SH-SY5Y (cell line): ENCODE results near the gene YWHAE.

Experiments used
- GATA2 ChIP-seq: IDR thresholded peaks from 2 replicates; pipeline ENCODE4 v1.6.1; 2011; ENCODE audit warnings: mild to moderate bottlenecking, low read depth, low read length
- GATA3 ChIP-seq: IDR thresholded peaks from 2 replicates; pipeline ENCODE4 v1.6.1; 2011; ENCODE audit warnings: low read depth, mild to moderate bottlenecking, low read length, moderate library complexity

YWHAE gene

DNA sequence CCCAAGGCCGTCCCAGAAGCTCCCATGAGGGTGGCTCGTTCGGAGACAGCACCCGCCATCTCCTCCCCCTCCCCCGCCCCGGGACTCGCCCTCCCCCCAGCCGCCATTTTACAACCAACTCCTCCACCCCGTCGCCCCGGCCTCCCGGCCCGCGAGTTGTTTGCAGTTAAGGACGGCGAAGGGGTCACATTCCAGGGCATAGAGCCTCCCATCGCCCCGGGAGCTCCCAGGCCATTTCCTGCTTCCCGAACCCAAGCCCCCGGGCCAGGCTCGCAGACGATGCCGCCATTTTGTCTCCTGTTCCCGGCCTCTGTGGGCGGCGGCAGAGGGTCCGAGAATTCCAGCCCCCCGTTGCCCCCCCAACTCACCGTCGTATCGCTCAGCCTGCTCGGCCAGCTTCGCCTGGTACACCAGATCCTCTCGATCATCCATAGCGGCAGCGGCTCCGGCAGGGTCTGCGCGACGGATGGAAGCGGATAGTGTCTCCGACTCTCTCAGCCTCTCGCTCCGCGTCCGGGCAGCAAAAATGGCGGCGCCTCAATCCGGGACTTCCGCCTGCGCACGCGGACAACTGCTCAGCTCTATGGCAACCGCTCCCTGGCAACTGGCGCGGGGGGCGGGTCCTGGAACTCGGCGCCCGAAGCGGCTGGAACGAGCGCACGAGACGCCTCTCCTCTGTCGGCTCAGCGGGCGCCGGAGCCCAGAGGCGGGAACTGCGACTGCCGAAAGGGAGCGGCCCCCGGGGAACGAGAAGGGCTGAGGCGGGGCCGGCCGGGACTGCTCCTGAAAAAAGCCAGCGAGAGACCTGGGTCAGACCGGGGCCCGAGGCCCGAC is at the start of gene YWHAE:
YWHAE (minus strand) TSS at position 544 of the 834 bp plus-strand sequence; CDS start at position 432, 112 bp downstream.
- TF ChIP-seq GATA2 (no peak), GATA3 (no peak)

DNA sequence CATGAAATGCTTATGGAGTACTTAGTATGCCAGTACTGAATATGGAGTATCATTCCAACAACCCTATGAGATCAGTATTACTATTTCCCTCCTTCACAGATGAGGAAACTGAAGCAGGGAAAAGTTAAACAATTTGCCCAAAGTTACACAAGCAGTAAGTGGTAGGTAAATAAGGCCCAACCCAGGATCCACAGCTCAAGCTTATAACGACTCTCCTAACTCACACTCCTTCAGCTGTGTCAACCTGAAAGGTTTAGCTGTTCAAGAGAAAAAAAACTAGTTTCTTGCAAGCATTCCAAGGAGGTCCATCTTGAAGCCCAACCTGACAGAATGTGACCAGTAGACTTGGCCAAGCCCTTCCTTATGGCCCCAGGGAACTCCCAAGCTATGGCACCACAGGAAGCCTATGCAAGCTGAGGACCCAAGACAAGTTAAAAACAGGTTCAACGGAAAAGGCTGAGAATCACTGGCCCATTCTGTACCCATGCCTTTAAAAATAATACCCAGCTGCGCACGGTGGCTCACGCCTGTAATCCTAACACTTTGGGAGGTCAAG is 49.5 kb upstream of the YWHAE start:
- TF ChIP-seq GATA2 (no peak), GATA3 (no peak)

DNA sequence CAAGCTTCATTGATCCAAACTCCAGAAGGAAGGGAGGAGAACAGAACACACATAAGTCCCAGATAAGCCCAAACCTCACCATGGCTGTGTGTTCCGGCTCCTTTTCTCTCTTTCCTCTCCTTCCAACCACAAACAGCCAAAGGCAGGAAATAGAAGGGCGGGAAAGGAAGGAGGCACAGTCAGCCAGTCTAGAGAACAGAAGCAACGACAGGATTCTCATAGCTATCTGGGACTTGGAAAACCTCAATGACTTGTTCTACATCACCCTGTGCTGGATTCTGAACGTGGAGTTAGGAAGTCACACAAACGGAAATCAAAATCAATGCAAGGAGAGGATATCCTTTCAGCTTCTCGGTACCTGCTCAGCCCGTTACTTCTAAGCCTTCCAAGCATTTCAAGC is 47.0 kb upstream of the YWHAE start:
- TF ChIP-seq GATA2 = no peak
- no peak for TF ChIP-seq GATA3

DNA sequence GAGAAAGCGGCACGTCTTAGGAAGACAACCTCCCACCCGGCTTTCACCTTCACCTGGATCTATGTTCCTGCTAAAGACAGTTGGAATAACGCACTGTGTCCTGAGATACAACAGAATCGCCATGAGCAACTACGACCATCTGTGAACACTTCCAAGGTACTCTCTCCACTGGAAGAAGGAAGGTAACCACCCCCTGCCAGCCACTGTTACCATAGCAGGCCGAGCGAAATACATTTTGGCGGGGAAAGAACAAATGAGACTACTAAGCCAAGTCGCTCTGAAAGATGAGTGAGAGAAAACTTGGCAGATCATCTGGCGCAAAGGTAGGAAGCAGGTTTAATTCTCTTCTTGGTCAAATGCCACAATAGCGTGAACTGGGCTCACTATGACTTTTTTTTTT is 46.2 kb upstream of the YWHAE start:
- TF ChIP-seq GATA2 = no peak
- no peak for TF ChIP-seq GATA3

DNA sequence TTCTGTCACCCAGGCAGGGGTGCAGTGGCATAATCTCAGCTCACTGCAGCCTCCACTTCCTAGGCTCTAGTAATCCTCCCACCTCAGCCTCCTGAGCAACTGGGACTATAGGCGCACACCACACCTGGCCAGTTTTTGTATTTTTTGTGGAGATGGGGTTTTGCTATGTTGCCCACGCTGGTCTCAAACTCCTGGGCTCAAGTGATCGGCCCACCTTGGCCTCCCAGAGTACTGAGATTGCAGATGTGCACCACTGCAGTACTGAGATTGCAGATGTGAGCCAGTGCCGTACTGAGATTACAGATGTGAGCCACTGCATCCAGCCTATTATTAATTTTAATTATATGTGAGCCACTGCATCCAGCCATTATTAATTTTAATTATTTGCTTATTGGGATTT is 42.2 kb upstream of the YWHAE start:
- no peak for TF ChIP-seq GATA3
- TF ChIP-seq GATA2 = no peak

DNA sequence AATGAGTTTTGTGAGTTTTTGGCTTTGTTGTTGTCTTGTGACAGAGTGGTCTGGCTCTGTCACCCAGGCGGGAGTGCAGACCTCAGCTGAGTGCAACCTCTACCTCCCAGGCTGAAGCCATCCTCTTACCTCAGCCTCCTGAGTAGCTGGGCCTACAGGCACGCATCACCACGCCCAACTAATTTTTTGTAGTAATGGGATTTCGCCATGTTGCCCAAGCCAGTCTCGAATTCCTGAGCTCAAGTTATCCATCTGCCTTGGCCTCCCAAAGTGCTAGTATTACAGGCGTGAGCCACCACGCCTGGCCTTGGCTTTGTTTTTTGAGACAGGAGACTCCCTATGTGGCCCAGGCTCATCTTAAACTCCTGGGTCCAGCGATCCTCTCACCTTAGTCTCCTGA is 40.9 kb upstream of the YWHAE start:
- no peak for TF ChIP-seq GATA2
- no peak for TF ChIP-seq GATA3

DNA sequence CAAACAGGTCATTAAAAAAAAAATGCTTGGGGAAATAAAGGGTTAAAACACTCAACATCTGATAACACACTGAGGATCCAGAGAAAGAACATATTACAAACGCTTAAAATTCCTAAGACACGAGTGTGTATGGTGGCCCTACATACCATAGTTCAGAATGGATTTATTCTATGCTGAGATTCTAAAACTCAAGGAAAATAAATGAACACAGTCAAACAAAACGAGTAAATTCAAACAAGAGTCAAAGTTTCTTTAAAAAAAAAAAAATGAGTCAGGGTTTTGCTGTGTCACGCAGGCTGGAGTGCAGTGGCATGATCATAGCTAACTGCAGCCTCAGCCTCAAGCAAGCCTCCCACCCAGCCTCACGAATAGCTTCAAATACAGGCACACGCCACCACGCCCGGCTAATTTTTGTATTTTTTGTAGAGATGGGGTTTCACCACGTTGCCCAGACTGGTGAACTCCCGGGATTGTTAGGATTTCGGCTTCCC is 38.6 kb upstream of the YWHAE start:
- TF ChIP-seq GATA2 (no peak), GATA3 (no peak)

DNA sequence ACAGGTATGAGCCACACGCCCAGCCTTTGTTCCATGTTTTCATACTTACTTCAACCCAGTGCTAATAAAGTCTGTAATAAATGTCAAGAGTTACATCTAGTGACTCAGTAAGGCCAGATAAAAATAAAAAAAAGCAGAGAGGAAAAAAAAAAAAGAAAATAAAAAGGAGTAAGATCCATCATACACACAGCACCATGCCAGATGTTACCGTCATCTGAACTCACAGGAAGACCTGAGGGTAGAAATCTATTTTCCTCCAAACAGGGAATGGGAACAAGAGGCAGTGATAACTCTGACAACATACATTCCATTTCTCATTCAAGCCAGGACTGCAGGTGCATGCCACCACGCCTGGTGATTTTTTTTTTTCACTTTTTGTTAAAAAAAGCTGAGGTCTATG is 35.3 kb upstream of the YWHAE start:
- no peak for TF ChIP-seq GATA2
- no peak for TF ChIP-seq GATA3

DNA sequence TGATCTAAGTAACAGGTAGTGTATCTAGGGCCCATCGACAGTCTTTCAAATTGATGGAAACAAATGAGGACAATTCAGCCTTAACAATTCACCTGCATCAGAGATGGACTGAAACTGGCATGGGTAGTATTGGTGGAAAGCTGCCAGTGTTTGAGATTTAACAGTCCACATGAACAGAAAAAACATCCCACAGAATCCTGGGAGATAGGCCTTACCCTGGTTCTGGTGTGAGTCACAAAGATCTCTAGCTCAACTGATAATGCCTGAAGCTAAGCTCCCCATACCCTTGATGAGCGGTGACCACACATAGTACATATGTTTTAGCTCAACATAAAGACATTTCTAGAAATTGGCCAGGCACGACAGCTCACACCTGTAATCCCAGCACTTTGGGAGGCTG is 34.1 kb upstream of the YWHAE start:
- TF ChIP-seq GATA2 (no peak), GATA3 (no peak)

DNA sequence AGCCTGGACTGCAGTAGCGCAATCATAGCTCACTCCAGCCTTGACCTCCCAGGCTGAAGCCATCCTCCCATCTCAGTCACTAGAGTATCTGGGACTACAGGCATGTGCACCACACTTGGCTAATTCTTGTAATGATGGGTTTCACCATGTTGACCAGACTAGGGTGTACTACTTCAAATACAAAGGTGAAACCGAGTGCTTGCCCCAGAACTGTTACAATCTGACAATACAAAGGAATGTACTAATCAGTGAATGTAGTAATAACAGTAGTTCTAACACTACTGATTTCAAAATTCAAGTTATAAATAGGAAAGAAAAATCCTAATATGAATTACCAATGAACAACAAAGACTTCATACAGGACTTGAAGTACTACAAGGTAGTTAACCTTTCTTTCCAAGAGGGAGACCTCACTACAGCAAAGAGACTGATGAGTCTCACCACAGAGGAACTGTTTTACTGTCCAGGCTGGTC is 31.6 kb upstream of the YWHAE start:
- TF ChIP-seq GATA2 = no peak
- no peak for TF ChIP-seq GATA3

DNA sequence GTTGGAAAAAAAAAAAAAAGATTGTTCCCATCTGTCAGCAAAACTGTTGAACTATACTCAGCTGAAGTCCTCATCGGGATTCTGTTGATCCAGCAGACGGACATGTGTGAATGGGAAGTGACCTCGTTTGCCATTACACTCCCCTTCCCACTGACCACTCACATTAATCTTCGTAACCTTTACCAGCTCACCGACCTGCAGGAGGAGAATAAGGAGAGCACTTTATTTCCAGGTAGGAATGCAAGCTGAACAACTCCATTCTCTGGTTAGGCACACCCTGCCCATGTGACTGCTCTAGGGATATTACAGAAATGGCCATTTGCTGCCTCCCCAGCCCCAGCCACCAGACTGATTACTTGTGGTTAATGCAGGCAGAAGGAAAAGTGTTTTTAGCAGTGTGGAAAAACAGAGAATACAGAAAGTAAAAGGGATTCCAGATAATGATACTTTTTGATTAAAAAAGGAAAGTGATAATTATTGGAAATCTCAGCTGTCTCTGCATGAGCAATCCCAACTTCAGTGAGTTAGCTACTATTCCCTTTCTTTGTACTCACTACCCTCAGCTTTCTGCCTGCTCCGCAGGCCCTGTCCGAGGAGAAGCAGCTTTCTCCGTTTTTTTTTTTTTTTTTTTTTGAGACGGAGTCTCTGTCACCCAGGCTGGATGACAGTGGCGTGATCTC is 23.6 kb upstream of the YWHAE start:
- no peak for TF ChIP-seq GATA3
- TF ChIP-seq GATA2 = no peak

DNA sequence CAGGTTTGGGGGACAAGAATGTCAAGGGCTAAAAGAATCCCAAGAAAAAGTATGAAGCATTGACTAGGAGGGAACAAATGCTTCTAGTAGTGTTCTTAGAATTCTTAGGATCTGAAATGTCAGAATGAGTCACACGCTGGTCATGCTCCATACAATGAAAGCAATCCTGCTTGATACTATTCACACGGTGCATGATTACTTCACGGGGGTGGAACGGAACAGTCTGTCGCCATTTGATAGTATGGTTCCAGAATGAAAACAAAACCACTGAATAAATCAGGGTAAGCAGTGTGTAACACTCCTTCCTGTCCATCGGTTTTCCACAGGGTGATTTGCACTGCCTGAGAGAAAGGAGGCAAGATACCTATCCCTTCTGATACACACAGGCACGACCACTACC is 22.9 kb upstream of the YWHAE start:
- TF ChIP-seq GATA2 = no peak
- TF ChIP-seq GATA3 = no peak

DNA sequence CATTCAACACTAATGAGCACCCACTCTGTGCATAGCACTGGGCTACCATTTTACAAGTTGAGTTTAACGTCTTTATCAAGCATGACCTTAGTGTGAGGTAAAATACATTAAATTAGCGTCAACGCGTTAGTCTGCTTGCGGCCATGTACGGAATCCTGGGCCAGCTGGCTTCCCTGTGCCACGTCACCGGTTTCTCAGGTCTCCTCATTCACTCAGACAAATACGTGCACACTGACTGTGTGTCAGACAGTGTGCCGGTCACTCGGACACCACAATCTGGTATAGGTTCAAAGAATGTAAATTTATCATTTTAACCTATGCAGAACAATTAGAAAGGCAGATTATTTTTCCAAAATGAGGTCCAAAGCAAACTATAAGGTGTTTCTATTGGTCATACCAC is 21.4 kb upstream of the YWHAE start:
- TF ChIP-seq GATA2 (no peak), GATA3 (no peak)

DNA sequence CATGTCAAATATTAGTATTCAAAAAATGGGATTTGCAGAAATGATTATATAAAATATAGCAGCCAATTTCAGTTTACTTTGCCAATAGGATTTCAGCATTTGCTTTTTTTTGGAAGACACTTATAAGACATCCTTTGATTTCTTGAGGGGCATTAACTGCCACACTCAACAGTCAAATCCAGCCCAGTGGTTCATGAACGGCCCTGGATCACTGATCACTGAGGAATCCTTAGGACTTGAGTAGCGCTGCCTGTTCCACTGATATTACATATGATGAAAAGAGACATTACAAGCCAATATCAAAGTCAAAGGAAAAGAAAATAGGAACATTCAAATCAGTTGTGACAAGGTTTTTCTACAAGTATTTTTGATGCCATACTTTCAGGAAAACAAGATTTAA is 21.0 kb upstream of the YWHAE start:
- TF ChIP-seq GATA3 (no peak), GATA2 (no peak)
